ENCODE data around the gene MAPK13.

The MAPK13 gene

DNA sequence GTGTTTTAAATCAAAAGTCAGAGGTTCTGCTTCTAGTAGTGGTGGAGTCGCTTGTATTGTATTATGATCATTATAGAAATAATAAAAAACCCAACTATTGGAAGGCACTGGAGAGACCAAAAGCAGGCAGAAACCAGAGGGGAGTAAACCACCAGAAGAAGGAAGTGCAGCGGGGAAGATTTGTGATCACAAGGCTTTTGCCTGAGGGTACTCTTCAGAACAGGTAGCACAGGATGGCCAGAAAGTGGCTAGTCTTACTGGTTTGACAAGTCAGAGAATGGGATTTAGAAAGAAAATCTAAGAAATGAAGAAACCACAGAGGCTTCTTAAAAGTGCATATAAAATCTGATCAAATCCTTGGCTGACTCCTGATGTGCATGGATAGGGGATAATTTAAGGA lies 24.0 kb downstream of the MAPK13 start:
- TF ChIP-seq ARNTL (CRISPR knock-in tag; IDR thresholded peaks at IDR 0.05; ENCODE audit: borderline replicate concordance, low read depth), result no peak
- TF ChIP-seq ZNF8 (CRISPR knock-in tag; IDR thresholded peaks at IDR 0.05), result no peak
- no peak for TF ChIP-seq ZNF565 (CRISPR knock-in tag; conservative IDR thresholded peaks at IDR 0.05; ENCODE audit: low read depth)
- TF ChIP-seq SNAI2 (CRISPR knock-in tag; IDR thresholded peaks at IDR 0.05), result no peak
- TF ChIP-seq, protein P1, sequence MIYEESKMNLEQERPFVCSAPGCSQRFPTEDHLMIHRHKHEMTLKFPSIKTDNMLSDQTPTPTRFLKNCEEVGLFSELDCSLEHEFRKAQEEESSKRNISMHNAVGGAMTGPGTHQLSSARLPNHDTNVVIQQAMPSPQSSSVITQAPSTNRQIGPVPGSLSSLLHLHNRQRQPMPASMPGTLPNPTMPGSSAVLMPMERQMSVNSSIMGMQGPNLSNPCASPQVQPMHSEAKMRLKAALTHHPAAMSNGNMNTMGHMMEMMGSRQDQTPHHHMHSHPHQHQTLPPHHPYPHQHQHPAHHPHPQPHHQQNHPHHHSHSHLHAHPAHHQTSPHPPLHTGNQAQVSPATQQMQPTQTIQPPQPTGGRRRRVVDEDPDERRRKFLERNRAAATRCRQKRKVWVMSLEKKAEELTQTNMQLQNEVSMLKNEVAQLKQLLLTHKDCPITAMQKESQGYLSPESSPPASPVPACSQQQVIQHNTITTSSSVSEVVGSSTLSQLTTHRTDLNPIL (CRISPR knock-in tag; IDR thresholded peaks at IDR 0.05; ENCODE audit: low read depth), result no peak
- no peak for TF ChIP-seq ZFP30 (CRISPR knock-in tag; IDR thresholded peaks at IDR 0.05)
- TF ChIP-seq ISL1 (CRISPR knock-in tag; IDR thresholded peaks at IDR 0.05), result no peak
- no peak for TF ChIP-seq RARB (CRISPR knock-in tag; IDR thresholded peaks at IDR 0.05)
- TF ChIP-seq, protein P2, sequence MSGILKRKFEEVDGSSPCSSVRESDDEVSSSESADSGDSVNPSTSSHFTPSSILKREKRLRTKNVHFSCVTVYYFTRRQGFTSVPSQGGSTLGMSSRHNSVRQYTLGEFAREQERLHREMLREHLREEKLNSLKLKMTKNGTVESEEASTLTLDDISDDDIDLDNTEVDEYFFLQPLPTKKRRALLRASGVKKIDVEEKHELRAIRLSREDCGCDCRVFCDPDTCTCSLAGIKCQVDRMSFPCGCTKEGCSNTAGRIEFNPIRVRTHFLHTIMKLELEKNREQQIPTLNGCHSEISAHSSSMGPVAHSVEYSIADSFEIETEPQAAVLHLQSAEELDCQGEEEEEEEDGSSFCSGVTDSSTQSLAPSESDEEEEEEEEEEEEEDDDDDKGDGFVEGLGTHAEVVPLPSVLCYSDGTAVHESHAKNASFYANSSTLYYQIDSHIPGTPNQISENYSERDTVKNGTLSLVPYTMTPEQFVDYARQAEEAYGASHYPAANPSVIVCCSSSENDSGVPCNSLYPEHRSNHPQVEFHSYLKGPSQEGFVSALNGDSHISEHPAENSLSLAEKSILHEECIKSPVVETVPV (CRISPR knock-in tag; IDR thresholded peaks at IDR 0.05), result no peak
- TF ChIP-seq PPARA (CRISPR knock-in tag; IDR thresholded peaks at IDR 0.05; ENCODE audit: borderline replicate concordance), result no peak
- TF ChIP-seq, protein P3, sequence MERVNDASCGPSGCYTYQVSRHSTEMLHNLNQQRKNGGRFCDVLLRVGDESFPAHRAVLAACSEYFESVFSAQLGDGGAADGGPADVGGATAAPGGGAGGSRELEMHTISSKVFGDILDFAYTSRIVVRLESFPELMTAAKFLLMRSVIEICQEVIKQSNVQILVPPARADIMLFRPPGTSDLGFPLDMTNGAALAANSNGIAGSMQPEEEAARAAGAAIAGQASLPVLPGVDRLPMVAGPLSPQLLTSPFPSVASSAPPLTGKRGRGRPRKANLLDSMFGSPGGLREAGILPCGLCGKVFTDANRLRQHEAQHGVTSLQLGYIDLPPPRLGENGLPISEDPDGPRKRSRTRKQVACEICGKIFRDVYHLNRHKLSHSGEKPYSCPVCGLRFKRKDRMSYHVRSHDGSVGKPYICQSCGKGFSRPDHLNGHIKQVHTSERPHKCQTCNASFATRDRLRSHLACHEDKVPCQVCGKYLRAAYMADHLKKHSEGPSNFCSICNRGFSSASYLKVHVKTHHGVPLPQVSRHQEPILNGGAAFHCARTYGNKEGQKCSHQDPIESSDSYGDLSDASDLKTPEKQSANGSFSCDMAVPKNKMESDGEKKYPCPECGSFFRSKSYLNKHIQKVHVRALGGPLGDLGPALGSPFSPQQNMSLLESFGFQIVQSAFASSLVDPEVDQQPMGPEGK (CRISPR knock-in tag; IDR thresholded peaks at IDR 0.05; ENCODE audit: borderline replicate concordance), result no peak
- no peak for TF ChIP-seq GLIS3 (CRISPR knock-in tag; IDR thresholded peaks at IDR 0.05)
- no peak for ATAC-seq

DNA sequence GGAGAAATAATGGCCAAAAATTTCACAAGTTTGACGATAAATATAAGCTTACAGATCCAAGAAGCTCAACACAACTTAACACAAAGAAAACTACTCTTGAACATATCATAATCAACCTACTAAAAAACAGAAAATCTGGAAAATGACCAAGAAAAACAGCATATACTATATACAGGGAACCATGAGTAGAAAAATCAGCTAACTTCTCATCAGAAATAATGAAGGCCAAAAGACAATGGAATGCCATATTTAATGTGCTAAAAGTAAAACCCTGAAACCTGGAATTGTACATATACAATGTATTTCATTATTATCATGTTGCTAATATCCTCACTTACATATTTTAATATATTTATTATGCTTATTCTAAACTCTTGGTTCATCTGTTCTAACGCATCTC lies 25.3 kb downstream of the MAPK13 start:
- TF ChIP-seq ESRRG (CRISPR knock-in tag; IDR thresholded peaks at IDR 0.05) (no peak), CSDC2 (CRISPR knock-in tag; IDR thresholded peaks at IDR 0.05) (no peak), BACH2 (CRISPR knock-in tag; IDR thresholded peaks at IDR 0.05; ENCODE audit: borderline replicate concordance) (no peak)
- ATAC-seq, result no peak

DNA sequence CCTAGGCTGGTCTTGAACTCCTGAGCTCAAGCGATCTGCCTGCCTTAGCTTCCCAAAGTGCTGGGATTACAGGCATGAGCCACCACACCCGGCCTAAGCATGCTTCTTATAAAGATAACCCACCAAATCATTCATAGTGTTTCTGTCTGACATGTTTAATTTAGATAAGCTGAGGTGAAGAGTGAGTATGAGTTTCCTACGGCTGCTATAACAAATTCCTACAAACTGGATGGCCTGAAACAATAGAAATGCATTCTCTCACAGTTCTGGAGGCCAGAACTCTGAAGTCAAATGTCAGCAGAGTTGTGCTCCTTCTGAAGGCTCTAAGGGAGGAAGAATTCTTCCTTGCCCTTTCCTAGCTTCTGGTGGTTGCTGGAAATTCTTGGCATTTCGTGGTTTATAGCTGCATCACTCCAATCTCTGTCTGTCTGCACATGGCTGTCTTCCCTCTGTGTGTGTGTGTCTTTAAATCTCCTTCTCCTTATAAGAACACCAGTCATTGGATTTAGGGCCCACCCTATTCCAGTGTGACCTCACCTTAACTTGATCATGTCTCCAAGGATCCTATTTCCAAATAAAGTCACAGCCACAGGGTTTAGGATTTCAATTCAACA lies 29.9 kb downstream of the MAPK13 start:
- no peak for ATAC-seq
- TF ChIP-seq, protein P3 (CRISPR knock-in tag; IDR thresholded peaks at IDR 0.05; ENCODE audit: borderline replicate concordance), result no peak

DNA sequence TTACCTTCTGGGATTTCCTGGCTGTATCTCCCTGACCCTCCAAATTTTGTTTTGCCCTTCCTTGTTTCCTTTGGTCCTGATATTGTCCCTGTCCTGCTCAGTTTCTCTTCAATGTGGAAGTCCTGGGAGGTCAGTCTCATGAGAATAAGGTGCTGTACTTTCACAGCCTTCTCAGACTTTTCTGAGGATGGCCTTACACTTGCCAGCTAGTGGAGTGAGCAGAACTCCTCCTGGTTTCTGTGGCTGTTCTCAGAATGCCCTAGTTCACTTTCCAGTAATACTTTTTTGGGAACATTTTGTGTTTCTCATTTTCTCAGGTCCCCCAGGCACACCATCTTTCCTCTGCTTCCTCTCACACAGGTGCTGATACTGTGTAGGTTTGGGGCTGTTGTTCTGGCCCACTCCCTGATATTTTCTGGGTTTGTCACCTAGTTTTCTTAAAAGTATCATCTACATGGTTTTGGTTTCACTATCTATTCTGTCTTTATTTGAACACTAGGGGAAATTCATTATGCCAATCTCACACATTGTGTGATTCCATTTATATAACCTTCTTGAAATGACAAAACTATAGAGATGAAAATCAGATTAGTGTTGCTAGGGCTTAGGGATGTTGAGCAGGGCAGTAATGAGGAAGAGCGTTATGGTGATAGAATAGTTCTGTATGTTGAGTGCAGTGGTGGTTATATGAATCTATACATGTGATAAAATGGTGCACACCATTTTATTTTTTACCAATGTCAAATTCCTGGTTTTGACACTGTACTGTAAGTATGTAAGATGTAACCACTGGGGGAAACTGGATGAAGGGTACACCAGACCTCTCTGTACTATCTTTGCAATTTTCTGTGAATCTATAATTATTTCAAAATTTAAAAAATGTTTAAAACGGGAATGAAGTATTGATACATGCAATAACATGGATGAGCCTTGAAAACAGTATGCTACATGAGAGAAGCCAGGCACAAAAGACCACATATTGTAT lies 39.0 kb downstream of the MAPK13 start:
- no peak for TF ChIP-seq ARNTL (CRISPR knock-in tag; IDR thresholded peaks at IDR 0.05; ENCODE audit: borderline replicate concordance, low read depth)
- no peak for TF ChIP-seq TOX (CRISPR knock-in tag; IDR thresholded peaks at IDR 0.05; ENCODE audit: borderline replicate concordance)
- TF ChIP-seq ISL1 (CRISPR knock-in tag; IDR thresholded peaks at IDR 0.05), result no peak
- TF ChIP-seq, protein P4, sequence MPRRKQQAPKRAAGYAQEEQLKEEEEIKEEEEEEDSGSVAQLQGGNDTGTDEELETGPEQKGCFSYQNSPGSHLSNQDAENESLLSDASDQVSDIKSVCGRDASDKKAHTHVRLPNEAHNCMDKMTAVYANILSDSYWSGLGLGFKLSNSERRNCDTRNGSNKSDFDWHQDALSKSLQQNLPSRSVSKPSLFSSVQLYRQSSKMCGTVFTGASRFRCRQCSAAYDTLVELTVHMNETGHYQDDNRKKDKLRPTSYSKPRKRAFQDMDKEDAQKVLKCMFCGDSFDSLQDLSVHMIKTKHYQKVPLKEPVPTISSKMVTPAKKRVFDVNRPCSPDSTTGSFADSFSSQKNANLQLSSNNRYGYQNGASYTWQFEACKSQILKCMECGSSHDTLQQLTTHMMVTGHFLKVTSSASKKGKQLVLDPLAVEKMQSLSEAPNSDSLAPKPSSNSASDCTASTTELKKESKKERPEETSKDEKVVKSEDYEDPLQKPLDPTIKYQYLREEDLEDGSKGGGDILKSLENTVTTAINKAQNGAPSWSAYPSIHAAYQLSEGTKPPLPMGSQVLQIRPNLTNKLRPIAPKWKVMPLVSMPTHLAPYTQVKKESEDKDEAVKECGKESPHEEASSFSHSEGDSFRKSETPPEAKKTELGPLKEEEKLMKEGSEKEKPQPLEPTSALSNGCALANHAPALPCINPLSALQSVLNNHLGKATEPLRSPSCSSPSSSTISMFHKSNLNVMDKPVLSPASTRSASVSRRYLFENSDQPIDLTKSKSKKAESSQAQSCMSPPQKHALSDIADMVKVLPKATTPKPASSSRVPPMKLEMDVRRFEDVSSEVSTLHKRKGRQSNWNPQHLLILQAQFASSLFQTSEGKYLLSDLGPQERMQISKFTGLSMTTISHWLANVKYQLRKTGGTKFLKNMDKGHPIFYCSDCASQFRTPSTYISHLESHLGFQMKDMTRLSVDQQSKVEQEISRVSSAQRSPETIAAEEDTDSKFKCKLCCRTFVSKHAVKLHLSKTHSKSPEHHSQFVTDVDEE (CRISPR knock-in tag; IDR thresholded peaks at IDR 0.05), result no peak
- no peak for TF ChIP-seq TCF4 (CRISPR knock-in tag; IDR thresholded peaks at IDR 0.05; ENCODE audit: borderline replicate concordance)
- TF ChIP-seq OSR1 (CRISPR knock-in tag; IDR thresholded peaks at IDR 0.05), result no peak
- TF ChIP-seq SNAI2 (CRISPR knock-in tag; IDR thresholded peaks at IDR 0.05), result no peak
- no peak for TF ChIP-seq ZFP30 (CRISPR knock-in tag; IDR thresholded peaks at IDR 0.05)
- TF ChIP-seq, protein P1 (CRISPR knock-in tag; IDR thresholded peaks at IDR 0.05; ENCODE audit: low read depth), result no peak
- no peak for ATAC-seq

Data from SK-N-SH treated with all-trans-retinoic acid at 6 μM for 48 hours (cell line).